NCI-H1436 treated with DMSO at 0.1 percent for 48 hours (cell line): ENCODE results near the gene GABRB3.

Source experiments
- DNase-seq: peaks from one replicate; lab custom pipeline; 2025; lab: John Stamatoyannopoulos, UW

Gene GABRB3

DNA sequence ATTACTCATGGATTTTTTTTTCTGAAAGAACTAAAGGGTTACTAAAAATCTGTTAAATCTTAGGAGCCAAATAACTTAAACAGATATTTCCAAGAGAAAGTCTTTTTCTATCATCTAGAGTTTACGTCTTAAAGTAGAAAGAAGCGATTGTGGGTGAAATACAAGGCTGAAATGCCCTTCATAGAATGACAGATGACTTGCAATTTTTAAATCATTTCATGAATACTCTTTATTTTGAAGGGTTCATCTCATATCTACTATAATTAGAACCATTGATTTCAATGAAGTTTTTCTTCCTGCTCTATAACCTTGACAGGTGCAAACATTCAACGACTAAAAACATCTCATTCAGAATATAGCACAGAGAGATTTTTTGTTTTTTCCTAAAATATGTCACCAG is 217.0 kb downstream of the GABRB3 start:
- no peak for DNase-seq

DNA sequence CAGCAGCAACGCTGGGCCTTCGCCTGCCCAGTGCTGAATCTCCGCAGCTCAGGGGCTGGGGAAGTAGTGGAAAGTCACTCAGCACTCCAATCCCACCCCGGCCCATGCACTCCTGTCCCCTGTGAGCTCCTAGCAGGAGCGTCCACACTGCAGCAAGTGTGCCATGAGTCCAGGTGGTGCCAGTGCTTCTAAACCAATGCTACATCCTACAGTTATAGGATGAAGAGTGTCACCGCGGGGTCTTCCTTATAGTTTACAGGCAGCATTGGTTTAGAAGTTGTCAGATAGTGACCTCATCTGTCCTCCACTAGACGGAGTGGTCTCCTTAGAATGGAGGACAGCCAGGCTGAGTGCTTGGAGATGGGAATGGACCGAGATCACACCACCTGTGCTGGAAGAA is 221.4 kb downstream of the GABRB3 start:
- no peak for DNase-seq

DNA sequence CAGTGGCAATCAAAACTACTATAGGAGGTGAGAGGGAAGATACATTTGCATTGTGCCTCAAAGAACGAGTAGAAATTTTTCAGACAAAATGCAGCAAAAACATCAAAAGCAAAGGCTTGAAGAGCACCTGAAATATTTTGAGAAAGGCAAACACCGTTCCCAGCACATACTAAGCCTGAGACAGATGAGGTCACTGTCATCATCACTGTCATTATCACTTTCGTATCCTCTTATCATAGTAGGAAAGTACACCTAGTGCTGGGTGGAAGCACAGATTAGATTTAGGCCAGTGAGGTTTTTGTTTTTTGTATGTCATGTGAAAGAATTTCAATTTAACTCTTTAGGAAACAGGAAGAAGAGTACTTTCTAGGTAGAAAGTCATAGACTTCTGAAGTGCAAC is 222.0 kb downstream of the GABRB3 start:
- no peak for DNase-seq

DNA sequence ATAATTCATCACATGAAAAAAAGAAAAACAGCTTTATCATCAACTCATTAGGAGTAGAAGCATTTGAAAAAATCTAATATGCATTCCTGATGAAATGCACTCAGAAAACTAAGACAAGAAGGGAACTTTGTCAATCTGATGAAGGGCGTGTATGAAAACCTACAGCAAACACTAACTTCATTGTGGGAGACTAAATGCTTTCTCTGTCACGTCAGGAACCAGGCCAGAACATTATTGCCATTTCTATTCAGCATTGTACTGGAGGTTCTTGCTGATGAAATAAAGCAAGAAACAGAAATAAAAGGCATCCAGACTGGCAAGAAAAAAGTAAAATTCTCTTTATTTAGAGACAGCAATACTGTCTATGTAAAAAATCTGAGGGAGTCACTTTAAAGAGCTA is 235.2 kb downstream of the GABRB3 start:
- DNase-seq: no peak

DNA sequence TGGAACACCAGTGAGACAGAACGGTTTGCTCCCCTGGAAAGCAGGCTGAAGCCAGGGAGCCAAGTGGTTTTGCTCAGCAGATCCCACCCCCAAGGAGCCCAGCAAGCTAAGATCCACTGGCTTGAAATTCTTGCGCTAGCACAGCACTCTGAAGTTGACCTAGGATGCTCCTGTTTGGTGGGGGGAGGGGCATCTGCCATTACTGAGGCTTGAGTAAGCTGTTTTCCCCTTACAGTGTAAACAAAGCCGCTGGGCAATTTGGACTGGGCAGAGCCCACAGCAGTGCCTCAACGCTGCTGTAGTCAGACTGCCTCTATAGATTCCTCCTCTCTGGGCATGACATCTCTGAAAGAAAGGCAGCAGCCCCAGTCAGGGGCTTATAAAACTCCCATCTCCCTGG is 241.4 kb downstream of the GABRB3 start:
- no peak for DNase-seq

DNA sequence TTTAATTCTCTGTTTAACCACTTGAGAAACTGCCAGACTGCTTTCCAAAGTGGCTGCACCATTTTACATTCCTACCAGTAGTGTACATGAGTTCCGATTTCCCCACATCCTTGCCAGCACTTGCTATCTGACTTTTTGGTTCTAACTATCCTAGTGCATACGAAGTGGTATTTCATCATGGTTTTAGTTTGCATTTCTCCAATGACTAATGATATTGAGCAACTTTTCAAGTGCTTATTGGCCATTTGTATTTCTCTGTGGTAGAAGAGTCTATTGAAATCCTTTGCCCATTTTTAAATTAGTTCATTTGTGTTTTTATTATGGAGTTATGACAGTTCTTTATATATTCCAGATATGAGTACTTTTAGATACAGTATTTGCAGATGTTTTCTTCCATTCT is 247.8 kb downstream of the GABRB3 start:
- no peak for DNase-seq

DNA sequence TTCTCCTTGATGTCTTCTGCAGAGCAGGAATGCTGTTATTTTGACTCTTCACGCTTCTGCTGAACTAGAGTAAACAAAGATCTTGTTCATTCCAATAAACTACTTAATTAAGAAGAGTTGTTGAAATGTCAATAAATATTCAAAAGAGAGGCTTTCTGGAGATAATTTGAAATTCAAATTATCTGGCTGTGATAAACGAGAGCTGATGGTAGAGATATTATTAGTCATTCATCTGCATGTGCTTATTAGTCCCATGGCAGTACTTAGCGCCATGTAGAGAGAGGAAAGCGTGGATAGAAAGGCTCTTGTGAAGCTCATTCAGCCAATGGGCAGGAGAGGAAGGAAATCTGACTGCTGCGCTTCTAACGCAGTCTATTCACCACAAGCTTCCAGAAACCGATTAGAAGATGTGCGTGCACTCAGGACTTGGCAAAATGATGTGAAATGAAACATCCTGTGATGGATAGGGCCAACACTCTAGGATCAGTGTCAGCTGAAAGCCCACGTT is 251.1 kb downstream of the GABRB3 start:
- DNase-seq: no peak

DNA sequence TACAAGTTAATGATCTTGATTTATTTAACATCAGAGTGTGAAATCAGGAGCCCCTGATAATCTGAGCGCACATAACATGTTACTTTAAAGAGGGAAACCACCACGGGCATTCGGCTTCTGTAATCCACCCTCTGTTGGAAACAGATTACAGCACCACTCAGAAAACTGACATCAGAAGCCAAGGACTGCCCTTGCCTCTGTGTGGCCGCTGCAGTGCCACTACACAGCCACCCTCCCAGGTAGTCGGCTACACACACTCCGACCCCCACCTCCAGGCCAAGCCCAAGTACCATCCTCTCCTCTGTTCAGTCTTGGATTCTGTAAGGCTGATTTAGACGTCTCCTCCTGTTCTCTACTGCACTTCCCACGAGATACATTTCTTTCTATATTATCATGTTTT is 251.7 kb downstream of the GABRB3 start:
- no peak for DNase-seq

DNA sequence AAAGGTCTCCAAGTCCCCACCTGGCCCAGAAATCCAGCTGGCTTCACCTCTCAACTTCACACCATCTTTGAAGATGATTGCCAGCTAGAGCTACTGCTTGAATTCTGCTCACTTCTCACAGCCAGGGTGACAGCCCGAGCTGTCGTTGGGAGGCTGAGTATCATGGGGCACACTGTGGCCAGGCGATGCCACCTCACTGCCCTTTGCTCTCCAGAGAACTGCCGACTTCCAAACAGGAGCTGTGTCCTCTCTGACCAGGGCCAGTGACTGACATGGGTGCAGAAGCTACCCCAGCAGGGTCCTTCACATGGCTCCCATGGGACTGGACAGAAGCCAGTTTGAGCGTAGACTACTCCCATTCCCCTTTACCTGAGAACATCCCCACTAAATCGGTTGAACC is 254.0 kb downstream of the GABRB3 start:
- no peak for DNase-seq

DNA sequence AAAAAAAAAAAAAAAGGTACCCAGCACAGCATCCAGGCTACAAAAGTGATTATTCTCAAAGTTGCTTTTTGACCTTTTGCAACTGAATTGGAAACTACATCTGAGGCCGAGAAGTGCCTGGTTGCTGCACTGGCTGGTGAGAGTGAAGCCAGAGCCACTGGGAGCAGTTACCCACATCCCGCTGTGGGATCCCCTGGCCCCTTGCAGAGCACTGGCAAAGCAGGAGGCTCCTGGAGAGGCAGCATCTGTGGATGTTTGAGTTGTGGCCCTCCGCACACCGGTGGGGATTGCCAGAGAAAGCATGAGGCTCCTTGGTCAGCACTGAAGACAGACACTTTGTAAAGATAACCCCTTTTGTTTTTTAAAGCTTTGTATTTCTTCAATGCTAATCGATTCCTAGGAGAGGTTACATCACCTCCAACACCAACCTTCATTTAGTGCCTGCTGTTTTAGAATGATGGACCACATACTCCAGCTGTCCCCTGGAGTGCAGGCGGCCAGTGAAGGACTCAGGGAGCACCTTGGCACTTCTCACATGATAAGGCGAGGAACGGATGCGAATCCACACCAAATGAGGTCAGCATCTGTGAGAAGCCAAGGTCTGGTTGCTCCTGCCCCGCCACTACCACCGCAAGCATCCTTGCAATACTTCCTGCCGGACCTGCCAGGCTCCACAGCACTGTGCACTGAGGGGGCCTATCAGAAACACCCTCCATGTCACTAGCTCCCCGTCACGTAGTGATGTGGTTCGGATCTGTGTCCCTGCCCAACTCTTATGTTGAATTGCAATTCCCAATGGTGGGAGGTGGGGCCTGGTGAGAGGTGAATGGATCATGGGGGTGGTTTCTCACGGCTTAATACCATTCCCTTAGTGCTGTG is 256.5 kb downstream of the GABRB3 start:
- DNase-seq: no peak

DNA sequence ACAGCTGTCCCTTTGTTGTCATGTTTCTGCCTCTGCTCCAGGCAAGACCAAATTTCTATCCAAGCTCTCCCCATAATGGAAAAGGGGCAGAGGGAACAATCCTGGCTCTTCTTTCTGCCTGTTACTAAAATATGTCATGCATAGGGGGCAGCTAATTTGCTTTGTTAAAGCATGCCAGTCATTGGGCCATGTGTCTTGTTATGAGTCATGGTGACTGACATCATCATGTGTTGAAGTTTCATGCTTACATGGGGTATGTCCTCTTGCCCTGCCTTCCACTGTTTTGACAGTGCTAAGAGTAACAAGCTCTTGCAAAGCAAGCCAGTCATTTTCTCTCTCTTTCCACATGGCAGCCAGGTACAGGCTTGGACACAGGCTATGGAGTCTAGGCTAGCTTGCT is 268.9 kb downstream of the GABRB3 start:
- DNase-seq: no peak
